Measurements from ENCODE around the gene ARL5A. TPM values are rescaled to one million over a fixed set of nuclear protein-coding genes. Genes with fewer than 3 reads are reported as not detected.

Gene ARL5A
- total and polyA plus RNA-seq, 2 donors (not counting 3 experiments of a cell fraction or from before 2014, with no cell fraction given) = 25.8 to 73.2 TPM

- no peak for DNase-seq (ENCODE audit: low read depth, low spot score)
- Histone ChIP-seq H3K9me3 (replicated peaks; ENCODE audit: control insufficient read depth, insufficient read depth, low read length) (no peaks in the 10 kb centered on the region), H3K9me1 (replicated peaks; ENCODE audit: control insufficient read depth, extremely low read depth, insufficient read depth, low read length) (no peaks in the 10 kb centered on the region), H3K36me3 (ENCODE audit: control insufficient read depth in 2 of 2, extremely low read depth in 1 of 2, insufficient read depth in 2 of 2, low read length in 2 of 2) (peaks cover 3 to 10% of the 10 kb centered on the region in 2 experiments), H3K4me1 (ENCODE audit: control insufficient read depth, extremely low read depth, insufficient read depth, low read length) (no peaks in the 10 kb centered on the region), H3K79me2 (ENCODE audit: control insufficient read depth, insufficient read depth, low read length) (no peaks in the 10 kb centered on the region), H3K9ac (replicated peaks; ENCODE audit: extremely low read depth, insufficient read depth, low read length) (no peak overlapping the region), H3K4me2 (ENCODE audit: insufficient read depth, low read length) (no peak overlapping the region), H3K27me3 (ENCODE audit: control insufficient read depth in 2 of 2, insufficient read depth in 2 of 2, low read length in 2 of 2) (no peaks in the 10 kb centered on the region), H3K27ac (ENCODE audit: insufficient read depth, low read depth, low read length) (no peak overlapping the region), H3K4me3 (replicated peaks in 1 of 3; ENCODE audit: insufficient read depth in 1 of 3, low read depth in 1 of 3, low read length in 3 of 3) (no peak overlapping the region), H4K20me1 (replicated peaks; ENCODE audit: control insufficient read depth, extremely low read depth, insufficient read depth, low read length) (no peaks in the 10 kb centered on the region), H2AFZ (ENCODE audit: low read depth, low read length) (no peak overlapping the region)
- no peak for FAIRE-seq
- dilution Hi-C loops (cut with MboI; ENCODE audit: extremely low pct_ligation_motif_present, low sequenced_read_pairs) (no loop called here), intact Hi-C loops (cut with micrococcal nuclease) (no loop called here)
- POLR2A ChIA-PET = no interaction called here
- CTCF ChIA-PET = interaction anchor here (1.4 kb wide), 1 partner anchor 9 kb away, joined by 6 read pairs; no protein-coding TSS in a partner anchor
- TF ChIP-seq POLR2AphosphoS5 (IDR thresholded peaks at IDR 0.05; ENCODE audit: insufficient read depth, low read depth, low read length) (no peak), GATA2 (IDR thresholded peaks at IDR 0.05; ENCODE audit: insufficient read depth, insufficient read length, low read depth, low read length) (no peak), JUN (IDR thresholded peaks at IDR 0.05; ENCODE audit: borderline replicate concordance, insufficient read depth, insufficient read length, low read depth) (no peak), CTCF (IDR thresholded peaks at IDR 0.05; ENCODE audit: extremely low read depth in 1 of 2, insufficient read depth in 1 of 2, low read depth in 1 of 2, low read length in 2 of 2) (no peak), EZH2 (IDR thresholded peaks at IDR 0.05; ENCODE audit: borderline replicate concordance, low read depth, low read length, severe bottlenecking) (no peak), MYC (IDR thresholded peaks at IDR 0.05; ENCODE audit: low read depth, low read length) (no peak), POLR2A (IDR thresholded peaks at IDR 0.05; ENCODE audit: low read depth, low read length) (no peak), FOS (IDR thresholded peaks at IDR 0.05; ENCODE audit: borderline replicate concordance, insufficient read depth, low read length) (no peak), MAX (IDR thresholded peaks at IDR 0.05; ENCODE audit: insufficient read depth, insufficient read length) (no peak)
- no TSS peak for BruUV-seq (replicated peaks)
Observed at GRCh38 chr2:151799886-151800292, 28.3 kb downstream of the ARL5A start.
